Natural killer cell treated with Interleukin-12 subunit alpha and Interleukin-12 subunit beta and Interleukin-15 and Interleukin-18, amount 100 ng/mL, for 72 hours (primary cell): ENCODE results near the gene EP400. TPM values are rescaled to one million over a fixed set of nuclear protein-coding genes. Genes with fewer than 3 reads are reported as not detected.
"Not testable (repeated sequence)": the region's sequence is repeated elsewhere in the genome, so short reads cannot be mapped to it uniquely, and the experiment has no call there.

Experiments
- ATAC-seq, 2 donors: fragments of 150-1000 bp; cut with Tn5 transposase in 1 of 2; sonication (Bioruptor Pico), chemical (Tn5 transposase) in 1 of 2; 2 replicates each; pipeline ENCODE4 v1.10.0; 2021
- DNase-seq: peaks from one replicate; pipeline ENCODE4 v3.0.0; 2022; ENCODE audit warnings: low spot score
- H3K27ac Mint-ChIP-seq, 2 donors: 1 replicate in 1 of 2; 2 replicates in 1 of 2; pipeline ENCODE4 v1.8.0; 2022; ENCODE audit warnings: mixed read lengths in 2 of 2, mild to moderate bottlenecking in 1 of 2, moderate library complexity in 1 of 2
- H3K27me3 Mint-ChIP-seq, 2 donors: 1 replicate in 1 of 2; 2 replicates in 1 of 2; pipeline ENCODE4 v1.8.0; 2022; ENCODE audit warnings: mixed read lengths in 2 of 2
- H3K36me3 Mint-ChIP-seq: one replicate; pipeline ENCODE4 v1.8.0; 2022; ENCODE audit warnings: mixed read lengths
- H3K4me1 Mint-ChIP-seq, 2 donors: 1 replicate in 1 of 2; 2 replicates in 1 of 2; pipeline ENCODE4 v1.8.0; 2022; ENCODE audit warnings: low read depth in 2 of 2, mixed read lengths in 2 of 2, mild to moderate bottlenecking in 1 of 2
- H3K4me3 Mint-ChIP-seq: one replicate; pipeline ENCODE4 v1.8.0; 2022; ENCODE audit warnings: mixed read lengths
- H3K9me3 Mint-ChIP-seq: 2 replicates; pipeline ENCODE4 v1.8.0; 2022; ENCODE audit warnings: mixed read lengths
- total RNA-seq, 2 donors: library from RNA; stranded (reverse); gene quantifications; one replicate each; pipeline ENCODE4 v1.2.3, GENCODE V29; 2022

Gene EP400
- total RNA-seq, 2 donors from 2014 or later: 53.5 to 106 TPM

- DNase-seq (no peak), ATAC-seq (no peak)
- no peak overlapping the region for H3K27ac Mint-ChIP-seq
- H3K36me3 Mint-ChIP-seq: peaks cover 12% of the 10 kb centered on the region
- H3K4me1 Mint-ChIP-seq: peaks cover 45 to 47% of the 10 kb centered on the region in 2 donors
- H3K27me3 Mint-ChIP-seq: no peaks in the 10 kb centered on the region
- H3K9me3 Mint-ChIP-seq: no peaks in the 10 kb centered on the region
- peak overlapping the region; percentile 18 for H3K4me3 Mint-ChIP-seq
Observed at GRCh38 chr12:131962069-131962468, 12.3 kb downstream of the EP400 start.

DNA sequence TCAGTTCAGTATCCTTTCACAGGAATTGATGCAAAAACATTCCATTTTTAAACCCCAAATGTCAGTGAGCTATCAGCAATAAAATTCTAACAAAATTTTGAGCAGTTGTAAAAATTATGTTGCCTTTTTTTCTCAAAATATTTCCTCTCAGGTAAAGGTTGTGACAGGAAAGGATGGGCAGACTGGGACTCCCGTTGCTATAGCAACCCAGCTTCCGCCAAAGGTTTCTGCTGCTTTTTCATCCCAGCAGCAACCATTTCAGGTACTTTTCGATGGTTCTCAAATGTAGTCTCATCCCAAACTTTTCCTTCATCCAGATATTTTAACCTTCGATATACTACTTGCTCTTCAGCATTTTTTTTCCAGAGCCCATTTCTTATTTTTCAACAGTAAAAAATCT lies 13.6 kb downstream of the EP400 start:
- DNase-seq: no peak
- no peaks in the 10 kb centered on the region for H3K9me3 Mint-ChIP-seq
- peaks cover 44 to 47% of the 10 kb centered on the region in 2 donors for H3K4me1 Mint-ChIP-seq
- ATAC-seq: no peak
- no peaks in the 10 kb centered on the region for H3K27me3 Mint-ChIP-seq
- H3K36me3 Mint-ChIP-seq: peaks cover 12% of the 10 kb centered on the region
- no peak overlapping the region for H3K27ac Mint-ChIP-seq
- no peak overlapping the region for H3K4me3 Mint-ChIP-seq

GRCh38 chr12:131965073-131965472 lies 15.3 kb downstream of the EP400 start:
- no peak for ATAC-seq
- DNase-seq: no peak
- H3K27ac Mint-ChIP-seq: no peak overlapping the region
- no peaks in the 10 kb centered on the region for H3K27me3 Mint-ChIP-seq
- H3K9me3 Mint-ChIP-seq: no peaks in the 10 kb centered on the region
- H3K36me3 Mint-ChIP-seq: peaks cover 12% of the 10 kb centered on the region
- no peak overlapping the region for H3K4me3 Mint-ChIP-seq
- H3K4me1 Mint-ChIP-seq: peaks cover 39 to 41% of the 10 kb centered on the region in 2 donors

GRCh38 chr12:131971226-131971625 lies 21.5 kb downstream of the EP400 start:
- H3K27me3 Mint-ChIP-seq: no peaks in the 10 kb centered on the region
- H3K4me3 Mint-ChIP-seq: no peak overlapping the region
- no peaks in the 10 kb centered on the region for H3K9me3 Mint-ChIP-seq
- no peak for DNase-seq
- H3K27ac Mint-ChIP-seq: no peak overlapping the region
- ATAC-seq: no peak
- H3K4me1 Mint-ChIP-seq: peaks cover 14 to 22% of the 10 kb centered on the region in 2 donors
- H3K36me3 Mint-ChIP-seq: no peaks in the 10 kb centered on the region

- Mint-ChIP-seq H3K9me3 (no peaks in the 10 kb centered on the region), H3K4me1 (peaks cover 5 to 13% of the 10 kb centered on the region in 2 donors), H3K4me3 (no peak overlapping the region), H3K27ac (no peak overlapping the region), H3K27me3 (no peaks in the 10 kb centered on the region), H3K36me3 (no peaks in the 10 kb centered on the region)
- no peak for DNase-seq
- ATAC-seq: no peak
Observed at GRCh38 chr12:131975228-131975627, 25.5 kb downstream of the EP400 start.

DNA sequence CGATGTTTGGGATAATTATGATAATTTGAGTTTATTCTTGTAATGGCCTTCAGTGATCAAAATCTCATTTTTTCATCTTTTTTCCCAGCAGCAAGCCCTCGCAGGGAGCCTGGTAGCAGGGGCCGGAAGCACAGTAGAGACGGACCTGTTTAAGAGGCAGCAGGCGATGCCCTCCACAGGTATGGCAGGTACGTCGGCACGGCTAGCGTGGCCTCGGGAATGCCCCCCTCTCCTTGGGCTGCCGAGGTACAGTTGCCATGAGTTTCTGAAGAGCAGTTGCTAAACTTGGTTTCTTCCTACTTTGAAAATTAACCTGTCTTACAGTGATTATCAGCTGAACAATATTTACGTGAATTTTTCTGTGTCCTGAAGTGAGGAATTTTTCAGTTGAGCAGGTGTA lies 29.9 kb downstream of the EP400 start:
- no peak overlapping the region for H3K4me3 Mint-ChIP-seq
- no peaks in the 10 kb centered on the region for H3K27me3 Mint-ChIP-seq
- no peak for DNase-seq
- H3K9me3 Mint-ChIP-seq: no peaks in the 10 kb centered on the region
- no peak for ATAC-seq
- peaks cover 5 to 6% of the 10 kb centered on the region in 2 donors for H3K4me1 Mint-ChIP-seq
- H3K27ac Mint-ChIP-seq: no peak overlapping the region
- H3K36me3 Mint-ChIP-seq: peaks cover 5% of the 10 kb centered on the region

- Mint-ChIP-seq H3K36me3 (peaks cover 5% of the 10 kb centered on the region), H3K4me1 (peaks cover 5 to 6% of the 10 kb centered on the region in 2 donors), H3K4me3 (no peak overlapping the region), H3K27me3 (no peaks in the 10 kb centered on the region), H3K27ac (no peak overlapping the region), H3K9me3 (no peaks in the 10 kb centered on the region)
- DNase-seq (no peak), ATAC-seq (no peak)
Observed at GRCh38 chr12:131980263-131980662, 30.5 kb downstream of the EP400 start.

DNA sequence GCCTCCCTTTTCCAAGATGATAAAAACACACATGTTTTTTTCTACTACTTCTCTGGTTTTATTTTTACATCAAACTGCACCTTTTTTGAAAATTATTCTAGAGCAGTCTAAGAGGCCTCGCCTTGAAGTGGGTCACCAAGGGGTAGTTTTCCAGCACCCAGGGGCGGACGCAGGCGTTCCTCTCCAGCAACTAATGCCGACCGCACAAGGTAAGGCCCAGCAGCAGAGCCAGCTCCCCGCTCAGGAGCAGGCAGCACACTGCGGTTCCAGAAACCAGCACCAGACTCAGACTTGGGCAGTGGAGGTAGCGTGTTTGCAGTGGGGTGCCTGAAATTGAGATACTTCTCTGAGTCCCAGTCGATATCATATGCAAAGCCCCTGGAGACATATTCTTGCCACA lies 31.6 kb downstream of the EP400 start:
- Mint-ChIP-seq H3K4me3 (no peak overlapping the region), H3K27ac (no peak overlapping the region), H3K9me3 (no peaks in the 10 kb centered on the region), H3K36me3 (peaks cover 5% of the 10 kb centered on the region), H3K27me3 (no peaks in the 10 kb centered on the region), H3K4me1 (peaks cover 5 to 6% of the 10 kb centered on the region in 2 donors)
- no peak for ATAC-seq
- DNase-seq: no peak

GRCh38 chr12:131982041-131982440 lies 32.3 kb downstream of the EP400 start:
- DNase-seq (no peak), ATAC-seq (no peak)
- Mint-ChIP-seq H3K4me1 (peaks cover 5 to 6% of the 10 kb centered on the region in 2 donors), H3K36me3 (peaks cover 5% of the 10 kb centered on the region), H3K27ac (no peak overlapping the region), H3K9me3 (no peaks in the 10 kb centered on the region), H3K27me3 (no peaks in the 10 kb centered on the region), H3K4me3 (no peak overlapping the region)

GRCh38 chr12:131983026-131983425 lies 33.3 kb downstream of the EP400 start:
- H3K4me3 Mint-ChIP-seq: no peak overlapping the region
- no peaks in the 10 kb centered on the region for H3K9me3 Mint-ChIP-seq
- DNase-seq (no peak), ATAC-seq (no peak)
- peaks cover 0 to 5% of the 10 kb centered on the region in 2 donors for H3K4me1 Mint-ChIP-seq
- H3K36me3 Mint-ChIP-seq: peaks cover 9% of the 10 kb centered on the region
- H3K27me3 Mint-ChIP-seq: no peaks in the 10 kb centered on the region
- H3K27ac Mint-ChIP-seq: no peak overlapping the region

DNA sequence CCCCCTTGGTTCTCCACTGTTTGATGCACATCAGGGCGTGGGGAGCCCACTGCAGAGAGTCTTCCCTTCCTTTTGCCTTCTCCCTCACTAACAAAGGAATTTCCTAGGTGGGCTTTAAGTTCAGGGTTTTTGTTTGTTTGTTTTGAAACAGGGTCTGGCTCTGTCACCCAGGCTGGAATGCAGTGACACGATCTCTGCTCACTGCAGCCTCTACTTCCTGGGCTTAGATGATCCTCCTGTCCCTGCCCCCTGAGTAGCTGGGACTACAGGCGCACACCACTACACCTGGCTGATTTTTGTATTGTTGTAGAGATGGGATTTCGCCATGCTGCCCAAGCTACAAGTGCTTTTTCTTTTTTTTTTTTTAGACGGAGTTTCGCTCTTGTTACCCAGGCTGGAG lies 33.8 kb downstream of the EP400 start:
- peaks cover 0 to 5% of the 10 kb centered on the region in 2 donors for H3K4me1 Mint-ChIP-seq
- H3K27ac Mint-ChIP-seq: no peak overlapping the region
- H3K4me3 Mint-ChIP-seq: no peak overlapping the region
- H3K9me3 Mint-ChIP-seq: no peaks in the 10 kb centered on the region
- peaks cover 10% of the 10 kb centered on the region for H3K36me3 Mint-ChIP-seq
- no peaks in the 10 kb centered on the region for H3K27me3 Mint-ChIP-seq
- ATAC-seq: no peak
- DNase-seq: no peak

DNA sequence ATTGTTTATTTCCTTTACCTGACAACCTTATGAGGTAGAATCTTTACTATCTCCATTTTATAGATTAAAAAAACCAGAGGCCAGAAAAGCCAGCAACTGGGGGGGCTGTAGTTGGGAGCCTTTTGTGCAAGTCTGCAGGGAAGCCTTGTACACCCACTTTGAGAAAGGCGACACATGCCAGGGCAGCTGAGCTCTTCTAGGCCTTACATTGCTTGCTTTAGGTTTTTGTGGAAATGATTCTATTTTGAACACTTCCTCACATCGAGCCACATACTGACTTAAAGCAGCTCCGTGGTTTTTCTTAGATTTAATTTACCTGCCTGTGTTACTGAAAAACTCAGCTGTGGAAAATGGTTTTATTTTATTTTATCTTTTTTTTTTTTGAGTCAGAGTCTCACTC lies 34.6 kb downstream of the EP400 start:
- no peaks in the 10 kb centered on the region for H3K9me3 Mint-ChIP-seq
- peaks cover 13% of the 10 kb centered on the region for H3K36me3 Mint-ChIP-seq
- no peak overlapping the region for H3K27ac Mint-ChIP-seq
- H3K4me3 Mint-ChIP-seq: no peak overlapping the region
- H3K27me3 Mint-ChIP-seq: no peaks in the 10 kb centered on the region
- peaks cover 0 to 7% of the 10 kb centered on the region in 2 donors for H3K4me1 Mint-ChIP-seq
- ATAC-seq (no peak), DNase-seq (no peak)

- H3K27ac Mint-ChIP-seq, H3K9me3 Mint-ChIP-seq, H3K4me3 Mint-ChIP-seq, ATAC-seq, H3K27me3 Mint-ChIP-seq, DNase-seq, H3K4me1 Mint-ChIP-seq: not testable (repeated sequence)
- H3K36me3 Mint-ChIP-seq: peaks cover 24% of the 10 kb centered on the region
Observed at GRCh38 chr12:131985510-131985875, 35.8 kb downstream of the EP400 start.

- peak overlapping the region in 1 of 2 donors; percentile 24 for H3K27ac Mint-ChIP-seq
- peaks cover 0 to 5% of the 10 kb centered on the region in 2 donors for H3K4me1 Mint-ChIP-seq
- H3K36me3 Mint-ChIP-seq: peaks cover 22% of the 10 kb centered on the region
- no peak for DNase-seq
- no peak for ATAC-seq
- H3K9me3 Mint-ChIP-seq: no peaks in the 10 kb centered on the region
- H3K27me3 Mint-ChIP-seq: no peaks in the 10 kb centered on the region
- no peak overlapping the region for H3K4me3 Mint-ChIP-seq
Observed at GRCh38 chr12:131986361-131986760, 36.6 kb downstream of the EP400 start.

- Mint-ChIP-seq H3K27ac (peak overlapping the region in 1 of 2 donors; percentile 24), H3K9me3 (no peaks in the 10 kb centered on the region)
Observed at GRCh38 chr12:131986910-131987309, 37.2 kb downstream of the EP400 start.

More at GRCh38 chr12:131986910-131987309, 37.2 kb downstream of the EP400 start:
- DNase-seq (no peak), ATAC-seq (no peak)
- Mint-ChIP-seq H3K4me1 (peaks cover 0 to 5% of the 10 kb centered on the region in 2 donors), H3K4me3 (no peak overlapping the region), H3K36me3 (peaks cover 22% of the 10 kb centered on the region), H3K27me3 (no peaks in the 10 kb centered on the region)
